Mucosa of rectum (tissue), 2 donors: ENCODE results near the gene LGR6.
"Not testable (repeated sequence)": the region's sequence is repeated elsewhere in the genome, so short reads cannot be mapped to it uniquely, and the experiment has no call there.

Source experiments
- H3K27ac ChIP-seq, 2 donors: one replicate each; pipeline ENCODE4 v1.7.0; 2013; ENCODE audit warnings: inconsistent platforms in 2 of 2, low read depth in 2 of 2, low read length in 2 of 2
- H3K27me3 ChIP-seq, 2 donors: one replicate each; pipeline ENCODE4 v1.7.0; 2013; ENCODE audit warnings: low read length in 2 of 2; ENCODE audit not compliant: control insufficient read depth in 2 of 2, insufficient read depth in 2 of 2
- H3K36me3 ChIP-seq, 2 donors: one replicate each; pipeline ENCODE4 v1.7.0; 2013; ENCODE audit warnings: low read length in 2 of 2; ENCODE audit not compliant: control insufficient read depth in 2 of 2, insufficient read depth in 2 of 2
- H3K4me1 ChIP-seq, 2 donors: one replicate each; pipeline ENCODE4 v1.7.0; 2013; ENCODE audit warnings: low read length in 2 of 2, mild to moderate bottlenecking in 1 of 2; ENCODE audit not compliant: control insufficient read depth in 2 of 2, insufficient read depth in 2 of 2
- H3K4me3 ChIP-seq, 2 donors: one replicate each; pipeline ENCODE4 v1.7.0; 2013; ENCODE audit warnings: low read length in 2 of 2
- H3K9ac ChIP-seq, 2 donors: one replicate each; pipeline ENCODE4 v1.7.0; 2013; ENCODE audit warnings: low read length in 2 of 2, low read depth in 1 of 2, mild to moderate bottlenecking in 1 of 2
- H3K9me3 ChIP-seq, 2 donors: one replicate each; pipeline ENCODE4 v1.7.0; 2013; ENCODE audit warnings: low read length in 2 of 2; ENCODE audit not compliant: control insufficient read depth in 2 of 2
- donor health status: healthy.
- donor health status: Normal muscosa, but diverticular disease.

LGR6 gene, protein sequence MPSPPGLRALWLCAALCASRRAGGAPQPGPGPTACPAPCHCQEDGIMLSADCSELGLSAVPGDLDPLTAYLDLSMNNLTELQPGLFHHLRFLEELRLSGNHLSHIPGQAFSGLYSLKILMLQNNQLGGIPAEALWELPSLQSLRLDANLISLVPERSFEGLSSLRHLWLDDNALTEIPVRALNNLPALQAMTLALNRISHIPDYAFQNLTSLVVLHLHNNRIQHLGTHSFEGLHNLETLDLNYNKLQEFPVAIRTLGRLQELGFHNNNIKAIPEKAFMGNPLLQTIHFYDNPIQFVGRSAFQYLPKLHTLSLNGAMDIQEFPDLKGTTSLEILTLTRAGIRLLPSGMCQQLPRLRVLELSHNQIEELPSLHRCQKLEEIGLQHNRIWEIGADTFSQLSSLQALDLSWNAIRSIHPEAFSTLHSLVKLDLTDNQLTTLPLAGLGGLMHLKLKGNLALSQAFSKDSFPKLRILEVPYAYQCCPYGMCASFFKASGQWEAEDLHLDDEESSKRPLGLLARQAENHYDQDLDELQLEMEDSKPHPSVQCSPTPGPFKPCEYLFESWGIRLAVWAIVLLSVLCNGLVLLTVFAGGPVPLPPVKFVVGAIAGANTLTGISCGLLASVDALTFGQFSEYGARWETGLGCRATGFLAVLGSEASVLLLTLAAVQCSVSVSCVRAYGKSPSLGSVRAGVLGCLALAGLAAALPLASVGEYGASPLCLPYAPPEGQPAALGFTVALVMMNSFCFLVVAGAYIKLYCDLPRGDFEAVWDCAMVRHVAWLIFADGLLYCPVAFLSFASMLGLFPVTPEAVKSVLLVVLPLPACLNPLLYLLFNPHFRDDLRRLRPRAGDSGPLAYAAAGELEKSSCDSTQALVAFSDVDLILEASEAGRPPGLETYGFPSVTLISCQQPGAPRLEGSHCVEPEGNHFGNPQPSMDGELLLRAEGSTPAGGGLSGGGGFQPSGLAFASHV

DNA sequence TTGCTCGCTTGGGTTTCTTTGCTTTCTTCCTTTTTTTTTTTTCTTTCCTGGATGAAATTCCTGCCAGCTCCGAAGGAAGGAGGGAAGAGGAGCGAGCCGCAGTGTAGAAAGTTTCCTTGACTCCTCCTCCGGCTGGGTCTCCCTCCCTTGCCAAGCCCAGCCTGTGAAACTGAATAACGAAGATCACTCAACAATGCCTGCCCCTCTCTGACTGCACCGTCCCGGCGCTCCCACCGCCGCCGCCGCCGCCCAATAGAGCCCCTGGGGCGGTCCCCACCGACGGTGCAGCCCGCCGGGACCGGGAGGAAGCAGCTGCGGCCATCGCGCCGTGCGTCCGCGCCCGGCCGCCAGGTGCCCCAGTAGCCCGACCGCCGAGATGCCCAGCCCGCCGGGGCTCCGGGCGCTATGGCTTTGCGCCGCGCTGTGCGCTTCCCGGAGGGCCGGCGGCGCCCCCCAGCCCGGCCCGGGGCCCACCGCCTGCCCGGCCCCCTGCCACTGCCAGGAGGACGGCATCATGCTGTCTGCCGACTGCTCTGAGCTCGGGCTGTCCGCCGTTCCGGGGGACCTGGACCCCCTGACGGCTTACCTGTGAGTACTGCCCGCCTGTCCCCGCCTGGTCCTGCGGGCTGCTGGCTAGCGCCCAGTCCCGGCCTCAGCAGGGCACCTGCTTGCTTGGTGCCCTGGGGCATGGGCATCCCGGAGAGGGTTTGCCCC lies at the start of gene LGR6:
TSS of gene LGR6 (plus strand) at position 186 of the 714 bp plus-strand sequence. CDS start at position 377, 191 bp downstream.
- Histone ChIP-seq H3K27ac (no peak within 1 kb of the TSS), H3K9me3 (no peaks in the 10 kb centered on the region), H3K9ac (peak within 1 kb of the TSS; percentile 38 to 51), H3K27me3 (peaks cover 0 to 5% of the 10 kb centered on the region in 2 donors), H3K4me1 (peaks cover 14 to 17% of the 10 kb centered on the region in 2 donors), H3K4me3 (peak within 1 kb of the TSS; percentile 37 to 46), H3K36me3 (no peaks in the 10 kb centered on the region)

DNA sequence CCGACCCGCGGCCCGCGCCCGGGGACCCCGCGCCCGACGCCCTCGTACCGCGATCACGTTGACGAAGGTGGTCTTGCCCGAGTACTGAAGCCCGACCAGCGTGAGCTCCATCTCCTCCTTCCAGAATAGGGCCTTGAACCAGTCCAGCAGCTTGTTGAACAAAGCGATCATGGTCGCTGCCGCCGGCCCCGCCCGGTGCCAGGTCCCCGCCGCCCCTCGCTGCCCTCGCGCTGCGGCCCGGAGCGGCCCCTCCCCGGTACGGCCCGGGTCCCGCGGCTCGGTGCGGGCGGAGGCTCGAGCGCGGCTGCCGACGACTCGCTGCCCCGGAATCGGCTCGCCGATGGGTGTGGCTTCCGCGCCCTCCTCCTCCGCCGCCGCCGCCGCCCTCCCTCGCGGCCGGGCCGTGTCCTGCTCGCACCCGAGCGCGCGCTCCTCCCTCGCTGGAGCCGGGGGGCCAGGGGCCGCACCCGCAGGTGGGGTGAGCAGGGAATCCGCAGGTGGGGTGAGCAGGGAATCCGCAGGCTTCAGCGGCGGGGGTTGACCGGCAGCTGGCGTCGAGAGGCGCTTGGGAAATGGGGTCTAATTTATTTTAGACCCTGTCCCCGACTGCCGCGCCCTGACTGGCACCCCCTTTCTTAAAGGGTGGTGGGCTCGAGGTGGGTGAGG lies 49.1 kb upstream of the LGR6 start, which contains the start of gene ARL8A:
TSS of gene ARL8A (minus strand) at position 336 of the 666 bp plus-strand sequence. CDS start at position 171, 165 bp downstream.
- Histone ChIP-seq H3K36me3 (no peaks in the 10 kb centered on the region), H3K4me3 (peak within 1 kb of the TSS; percentile 65 to 89), H3K4me1 (peaks cover 12 to 14% of the 10 kb centered on the region in 2 donors), H3K27ac (peak within 1 kb of the TSS; percentile 53 to 75), H3K9me3 (no peaks in the 10 kb centered on the region), H3K9ac (peak within 1 kb of the TSS; percentile 73 to 90), H3K27me3 (no peaks in the 10 kb centered on the region)

- H3K27ac ChIP-seq = peak overlapping the region in 1 of 2 donors; percentile 75
- H3K9me3 ChIP-seq = no peaks in the 10 kb centered on the region
- no peaks in the 10 kb centered on the region for H3K27me3 ChIP-seq
- H3K36me3 ChIP-seq = no peaks in the 10 kb centered on the region
- peak overlapping the region; percentile 73 to 77 for H3K9ac ChIP-seq
- H3K4me3 ChIP-seq = peak overlapping the region; percentile 65 to 74
- H3K4me1 ChIP-seq = peaks cover 12 to 14% of the 10 kb centered on the region in 2 donors
Observed at GRCh38 chr1:202145068-202145743, 48.4 kb upstream of the LGR6 start.

DNA sequence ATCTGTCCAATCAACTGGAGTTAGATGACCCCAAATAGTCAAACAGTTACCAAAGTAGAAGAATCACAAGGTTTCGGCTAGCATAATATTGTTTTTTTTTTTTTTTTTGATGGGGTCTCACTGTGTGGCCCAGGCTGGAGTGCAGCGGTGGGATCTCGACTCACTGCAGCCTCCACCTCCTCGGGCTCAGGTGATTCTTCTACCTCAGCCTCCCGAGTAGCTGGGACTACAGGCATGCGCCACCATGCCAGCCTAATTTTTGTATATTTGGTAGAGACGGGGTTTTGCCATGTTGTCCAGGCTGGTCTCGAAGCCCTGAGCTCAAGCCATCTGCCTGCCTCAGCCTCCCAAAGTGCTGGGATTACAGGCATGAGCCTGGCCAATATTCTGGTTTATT lies 47.9 kb upstream of the LGR6 start:
- not testable (repeated sequence) for H3K4me3 ChIP-seq, H3K36me3 ChIP-seq, H3K9ac ChIP-seq, H3K27me3 ChIP-seq, H3K9me3 ChIP-seq, H3K27ac ChIP-seq
- peaks cover 12 to 14% of the 10 kb centered on the region in 2 donors for H3K4me1 ChIP-seq

- Histone ChIP-seq H3K27me3 (no peaks in the 10 kb centered on the region), H3K9me3 (no peaks in the 10 kb centered on the region), H3K9ac (no peak overlapping the region), H3K4me3 (no peak overlapping the region), H3K36me3 (peaks cover 0 to 6% of the 10 kb centered on the region in 2 donors), H3K27ac (no peak overlapping the region), H3K4me1 (peaks cover 12 to 14% of the 10 kb centered on the region in 2 donors)
Observed at GRCh38 chr1:202146279-202146678, 47.3 kb upstream of the LGR6 start.

DNA sequence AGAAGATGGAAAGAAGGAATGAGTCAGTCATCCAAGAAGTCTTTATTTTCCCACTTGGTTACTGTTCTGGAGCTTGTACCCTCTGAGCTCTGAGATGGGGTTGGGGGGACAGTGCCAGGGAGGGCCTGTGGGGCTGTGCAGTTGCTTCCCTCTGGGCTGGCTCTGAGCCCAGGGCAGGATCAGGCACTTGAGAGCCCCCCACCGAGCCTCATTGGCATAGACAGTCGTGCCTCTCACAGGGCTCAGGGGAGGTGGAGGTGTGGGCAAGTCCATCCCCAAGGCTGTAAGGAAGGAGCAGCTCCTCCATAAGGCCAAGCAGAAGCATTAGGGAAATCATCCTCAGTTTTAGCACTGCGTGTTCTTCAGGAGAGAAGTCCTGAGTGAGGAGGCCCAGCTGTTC lies 46.6 kb upstream of the LGR6 start:
- H3K27me3 ChIP-seq = no peaks in the 10 kb centered on the region
- H3K4me3 ChIP-seq = no peak overlapping the region
- peaks cover 12 to 14% of the 10 kb centered on the region in 2 donors for H3K4me1 ChIP-seq
- no peak overlapping the region for H3K27ac ChIP-seq
- no peak overlapping the region for H3K9ac ChIP-seq
- H3K36me3 ChIP-seq = peaks cover 0 to 6% of the 10 kb centered on the region in 2 donors
- H3K9me3 ChIP-seq = no peaks in the 10 kb centered on the region

DNA sequence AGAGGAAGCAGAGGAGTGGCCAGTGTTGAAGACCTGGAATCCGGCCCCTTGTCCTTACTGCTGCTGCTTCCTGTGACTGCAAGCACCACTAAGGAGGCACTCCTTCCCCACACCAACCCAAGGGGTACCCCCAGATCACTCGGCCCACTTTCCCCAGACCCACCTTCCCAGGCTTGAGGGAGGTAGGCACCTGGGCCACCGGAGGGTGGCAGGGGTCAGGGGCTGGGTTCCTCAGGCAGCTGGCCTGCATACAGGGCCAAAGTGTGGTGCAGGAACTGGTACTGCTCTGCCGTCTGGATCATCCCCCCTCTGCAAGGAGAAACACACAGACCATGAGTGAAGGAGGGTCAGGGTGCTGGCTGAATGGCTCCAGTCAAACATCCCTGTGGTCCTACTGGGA lies 45.2 kb upstream of the LGR6 start:
- Histone ChIP-seq H3K27me3 (no peaks in the 10 kb centered on the region), H3K4me1 (peaks cover 5 to 6% of the 10 kb centered on the region in 2 donors), H3K9me3 (no peaks in the 10 kb centered on the region), H3K36me3 (peaks cover 0 to 9% of the 10 kb centered on the region in 2 donors), H3K4me3 (no peak overlapping the region), H3K9ac (no peak overlapping the region), H3K27ac (no peak overlapping the region)

GRCh38 chr1:202149566-202149965 lies 44.0 kb upstream of the LGR6 start:
- Histone ChIP-seq H3K9ac (no peak overlapping the region), H3K4me3 (no peak overlapping the region), H3K36me3 (peaks cover 0 to 9% of the 10 kb centered on the region in 2 donors)

GRCh38 chr1:202150187-202150586 lies 43.4 kb upstream of the LGR6 start:
- H3K36me3 ChIP-seq = peaks cover 0 to 9% of the 10 kb centered on the region in 2 donors
- no peaks in the 10 kb centered on the region for H3K9me3 ChIP-seq
- no peak overlapping the region for H3K4me3 ChIP-seq
- H3K4me1 ChIP-seq = peaks cover 0 to 7% of the 10 kb centered on the region in 2 donors
- H3K27me3 ChIP-seq = no peaks in the 10 kb centered on the region
- no peak overlapping the region for H3K27ac ChIP-seq
- no peak overlapping the region for H3K9ac ChIP-seq

More at GRCh38 chr1:202149566-202149965, 44.0 kb upstream of the LGR6 start:
- no peak overlapping the region for H3K27ac ChIP-seq
- H3K9me3 ChIP-seq = no peaks in the 10 kb centered on the region
- H3K4me1 ChIP-seq = peaks cover 5 to 6% of the 10 kb centered on the region in 2 donors
- H3K27me3 ChIP-seq = no peaks in the 10 kb centered on the region
